Activated CD4-positive, alpha-beta T cell treated with anti-CD3 and anti-CD28 coated beads, Interleukin-2, amount 10 ng/mL, durations not matched to agents 7 days and 5 days (primary cell): ENCODE results near the gene LIPE. TPM values are rescaled to one million over a fixed set of nuclear protein-coding genes. Genes with fewer than 3 reads are reported as not detected.
A peak's percentile ranks its signal among the peaks of the same experiment; 100 is the strongest.

Experiments
- CTCF ChIA-PET: fragments of 350-600 bp; sonication (Branson Sonifier 250); formaldehyde crosslinking; loops from one replicate; lab custom pipeline; 2021; ENCODE audit warnings: antibody characterized with exemption; lab: Charles Lee
- POLR2A ChIA-PET: fragments of 350-600 bp; sonication (Branson Sonifier 250); formaldehyde crosslinking; loops from one replicate; lab custom pipeline; 2021; ENCODE audit warnings: antibody characterized with exemption; lab: Charles Lee
- DNase-seq: peaks from one replicate; pipeline ENCODE4 v3.0.0-alpha.2; 2020
- H3K27ac Mint-ChIP-seq: one replicate; pipeline ENCODE4 v1.8.0; 2021; ENCODE audit warnings: mild to moderate bottlenecking, moderate library complexity, mixed read lengths
- H3K27me3 Mint-ChIP-seq: one replicate; pipeline ENCODE4 v1.8.0; 2021; ENCODE audit warnings: mixed read lengths
- H3K36me3 Mint-ChIP-seq: one replicate; pipeline ENCODE4 v1.8.0; 2021; ENCODE audit warnings: low read depth, mixed read lengths
- H3K4me1 Mint-ChIP-seq: one replicate; pipeline ENCODE4 v1.8.0; 2021; ENCODE audit warnings: mixed read lengths
- H3K4me3 Mint-ChIP-seq: one replicate; pipeline ENCODE4 v1.8.0; 2021; ENCODE audit warnings: mild to moderate bottlenecking, moderate library complexity, mixed read lengths
- H3K9me3 Mint-ChIP-seq: one replicate; pipeline ENCODE4 v1.8.0; 2021; ENCODE audit warnings: mixed read lengths
- total RNA-seq, 2 experiments: library from RNA; stranded (reverse); gene quantifications; one replicate each; pipeline ENCODE4 v1.2.3, GENCODE V29; 2021

Gene LIPE
- total RNA-seq, 2 experiments from 2014 or later: 27.7 to 29.5 TPM

- no peaks in the 10 kb centered on the region for H3K36me3 Mint-ChIP-seq
- CTCF ChIA-PET: interaction anchor here (2.1 kb wide), 1 partner anchor 26 kb away, joined by 7 read pairs; no protein-coding TSS in a partner anchor
- H3K4me3 Mint-ChIP-seq: no peak overlapping the region
- H3K9me3 Mint-ChIP-seq: no peaks in the 10 kb centered on the region
- no peak for DNase-seq
- POLR2A ChIA-PET: no interaction called here
- peaks cover 26% of the 10 kb centered on the region for H3K4me1 Mint-ChIP-seq
- H3K27me3 Mint-ChIP-seq: peaks cover 18% of the 10 kb centered on the region
- no peak overlapping the region for H3K27ac Mint-ChIP-seq
These were observed 32.4 kb downstream of the LIPE start for GRCh38 chr19:42394751-42395150.

GRCh38 chr19:42392165-42392564 is 35.0 kb downstream of the LIPE start:
- no peak for DNase-seq
- H3K4me3 Mint-ChIP-seq: no peak overlapping the region
- ChIA-PET POLR2A (no interaction called here), CTCF (interaction anchor here (1.2 kb wide), 1 partner anchor 8 kb away, joined by 3 read pairs; no protein-coding TSS in a partner anchor)
- no peak overlapping the region for H3K27ac Mint-ChIP-seq
- H3K36me3 Mint-ChIP-seq: no peaks in the 10 kb centered on the region
- peaks cover 25% of the 10 kb centered on the region for H3K27me3 Mint-ChIP-seq
- peaks cover 12% of the 10 kb centered on the region for H3K4me1 Mint-ChIP-seq
- no peaks in the 10 kb centered on the region for H3K9me3 Mint-ChIP-seq

GRCh38 chr19:42389899-42390298 is 37.3 kb downstream of the LIPE start, which contains the start of gene CNFN:
Gene CNFN, minus strand, starts transcription at chr19:42390297. Its CDS starts 1,260 bp downstream, at chr19:42389037.
- peaks cover 32% of the 10 kb centered on the region for H3K27me3 Mint-ChIP-seq
- no peaks in the 10 kb centered on the region for H3K36me3 Mint-ChIP-seq
- no peak within 1 kb of the TSS for H3K27ac Mint-ChIP-seq
- H3K4me3 Mint-ChIP-seq: no peak within 1 kb of the TSS
- no peak for DNase-seq
- H3K4me1 Mint-ChIP-seq: peaks cover 5% of the 10 kb centered on the region
- POLR2A ChIA-PET: no interaction called here
- CTCF ChIA-PET: interaction anchor here (1.4 kb wide), 1 partner anchor 16 kb away, joined by 3 read pairs; no protein-coding TSS in a partner anchor
- H3K9me3 Mint-ChIP-seq: no peaks in the 10 kb centered on the region

- CTCF ChIA-PET: interaction anchor here (0.5 to 1.4 kb wide), 3 partner anchors 15 to 1969 kb away, joined by 3 to 4 read pairs (median 3); no protein-coding TSS in a partner anchor
- POLR2A ChIA-PET: no interaction called here
- H3K36me3 Mint-ChIP-seq: no peaks in the 10 kb centered on the region
- no peak overlapping the region for H3K27ac Mint-ChIP-seq
- H3K9me3 Mint-ChIP-seq: no peaks in the 10 kb centered on the region
- peaks cover 5% of the 10 kb centered on the region for H3K4me1 Mint-ChIP-seq
- no peak overlapping the region for H3K4me3 Mint-ChIP-seq
- DNase-seq: no peak
- peaks cover 32% of the 10 kb centered on the region for H3K27me3 Mint-ChIP-seq
These were observed 38.2 kb downstream of the LIPE start for GRCh38 chr19:42388851-42389489.

- H3K4me1 Mint-ChIP-seq: peaks cover 5% of the 10 kb centered on the region
- H3K27me3 Mint-ChIP-seq: peaks cover 35% of the 10 kb centered on the region
- no peaks in the 10 kb centered on the region for H3K9me3 Mint-ChIP-seq
- POLR2A ChIA-PET: interaction anchor here (0.6 kb wide), 1 partner anchor 159 kb away, joined by 3 read pairs; no protein-coding TSS in a partner anchor
- H3K36me3 Mint-ChIP-seq: no peaks in the 10 kb centered on the region
- no peak overlapping the region for H3K27ac Mint-ChIP-seq
- DNase-seq: peak; percentile 70
- peak overlapping the region; percentile 31 for H3K4me3 Mint-ChIP-seq
- CTCF ChIA-PET: interaction anchor here (1.0 to 1.2 kb wide), 2 partner anchors 13 to 151 kb away, joined by 3 read pairs; no protein-coding TSS in a partner anchor
These were observed 40.0 kb downstream of the LIPE start for GRCh38 chr19:42386974-42387707.

GRCh38 chr19:42380155-42380554 is 47.0 kb downstream of the LIPE start:
- no peak for DNase-seq
- CTCF ChIA-PET: interaction anchor here (1.0 to 2.9 kb wide), 2 partner anchors 16 to 20 kb away, joined by 3 to 8 read pairs; no protein-coding TSS in a partner anchor
- Mint-ChIP-seq H3K9me3 (no peaks in the 10 kb centered on the region), H3K27ac (no peak overlapping the region), H3K4me1 (no peaks in the 10 kb centered on the region), H3K4me3 (no peak overlapping the region), H3K36me3 (no peaks in the 10 kb centered on the region), H3K27me3 (peaks cover 10% of the 10 kb centered on the region)
- POLR2A ChIA-PET: no interaction called here

GRCh38 chr19:42378225-42379215 is 48.7 kb downstream of the LIPE start:
- Mint-ChIP-seq H3K27me3 (peaks cover 10% of the 10 kb centered on the region), H3K36me3 (no peaks in the 10 kb centered on the region), H3K9me3 (no peaks in the 10 kb centered on the region), H3K27ac (no peak overlapping the region), H3K4me1 (no peaks in the 10 kb centered on the region), H3K4me3 (no peak overlapping the region)
- POLR2A ChIA-PET: no interaction called here
- DNase-seq: no peak
- CTCF ChIA-PET: interaction anchor here (0.6 to 2.9 kb wide), 4 partner anchors 18 to 546 kb away, joined by 3 to 8 read pairs (median 3); no protein-coding TSS in a partner anchor

GRCh38 chr19:42376177-42376555 is 51.0 kb downstream of the LIPE start:
- H3K9me3 Mint-ChIP-seq: no peaks in the 10 kb centered on the region
- peaks cover 2% of the 10 kb centered on the region for H3K27me3 Mint-ChIP-seq
- H3K36me3 Mint-ChIP-seq: no peaks in the 10 kb centered on the region
- no peak overlapping the region for H3K27ac Mint-ChIP-seq
- H3K4me3 Mint-ChIP-seq: no peak overlapping the region
- DNase-seq: no peak
- POLR2A ChIA-PET: no interaction called here
- no peaks in the 10 kb centered on the region for H3K4me1 Mint-ChIP-seq
- CTCF ChIA-PET: no interaction called here

- no peaks in the 10 kb centered on the region for H3K4me1 Mint-ChIP-seq
- DNase-seq: no peak
- no peaks in the 10 kb centered on the region for H3K36me3 Mint-ChIP-seq
- no peaks in the 10 kb centered on the region for H3K27me3 Mint-ChIP-seq
- no peak overlapping the region for H3K4me3 Mint-ChIP-seq
- no peaks in the 10 kb centered on the region for H3K9me3 Mint-ChIP-seq
- ChIA-PET POLR2A (no interaction called here), CTCF (no interaction called here)
- no peak overlapping the region for H3K27ac Mint-ChIP-seq
These were observed 51.6 kb downstream of the LIPE start for GRCh38 chr19:42375415-42376176.

GRCh38 chr19:42374826-42375376 is 52.3 kb downstream of the LIPE start:
- Mint-ChIP-seq H3K4me1 (no peaks in the 10 kb centered on the region), H3K4me3 (no peak overlapping the region), H3K27ac (no peak overlapping the region), H3K36me3 (no peaks in the 10 kb centered on the region), H3K27me3 (no peaks in the 10 kb centered on the region), H3K9me3 (no peaks in the 10 kb centered on the region)
- ChIA-PET CTCF (no interaction called here), POLR2A (no interaction called here)
- no peak for DNase-seq

GRCh38 chr19:42370626-42371175 is 56.5 kb downstream of the LIPE start:
- H3K27me3 Mint-ChIP-seq: no peaks in the 10 kb centered on the region

More at GRCh38 chr19:42370626-42371175, 56.5 kb downstream of the LIPE start:
- no peak overlapping the region for H3K4me3 Mint-ChIP-seq
- no peak overlapping the region for H3K27ac Mint-ChIP-seq
- H3K9me3 Mint-ChIP-seq: no peaks in the 10 kb centered on the region
- POLR2A ChIA-PET: no interaction called here
- H3K36me3 Mint-ChIP-seq: no peaks in the 10 kb centered on the region
- DNase-seq: no peak
- CTCF ChIA-PET: interaction anchor here (0.7 to 1.3 kb wide), 2 partner anchors 11 to 664 kb away, joined by 3 to 4 read pairs; no protein-coding TSS in a partner anchor
- H3K4me1 Mint-ChIP-seq: no peaks in the 10 kb centered on the region
